Epithelial cell of esophagus (primary cell): ENCODE data around the gene PEMT.
A peak's percentile ranks its signal among the peaks of the same experiment; 100 is the strongest.

Experiments
- DNase-seq: peaks from one replicate; pipeline ENCODE4 v3.0.0; 2010; ENCODE audit warnings: low read depth
- H3K4me3 ChIP-seq: 2 replicates; pipeline ENCODE4 v1.5.1; 2011; ENCODE audit warnings: mild to moderate bottlenecking, low read length, control low read depth
- CTCF ChIP-seq: IDR thresholded peaks from 2 replicates; pipeline ENCODE4 v1.5.1; 2011; ENCODE audit warnings: low read depth, mild to moderate bottlenecking, low read length, control low read depth, inconsistent platforms; ENCODE audit not compliant: insufficient read depth; ENCODE audit errors: missing control alignments

PEMT gene

DNA sequence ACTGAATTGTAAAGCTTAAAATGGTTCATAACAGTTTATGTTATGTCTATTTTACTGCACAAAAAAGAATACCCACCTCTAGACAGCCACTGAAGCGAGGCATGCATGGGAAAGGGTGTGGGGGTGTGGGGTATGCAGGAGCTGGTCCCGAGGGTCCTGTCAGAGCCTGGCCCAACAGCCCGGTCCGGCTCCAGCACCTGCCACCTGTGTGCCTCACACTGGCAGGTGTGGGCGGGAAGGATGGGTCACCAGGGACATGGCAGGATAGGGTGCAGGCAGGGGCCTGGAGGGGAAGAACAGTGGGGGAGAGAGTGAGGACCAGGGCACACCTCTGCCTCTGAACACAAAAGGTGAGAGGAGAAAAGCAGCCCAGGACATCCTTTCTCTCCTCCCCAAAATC lies 72.6 kb downstream of the PEMT start:
- no peak overlapping the region for H3K4me3 ChIP-seq
- TF ChIP-seq CTCF = no peak
- DNase-seq = no peak

GRCh38 chr17:17518014-17518413 lies 73.5 kb downstream of the PEMT start:
- no peak for DNase-seq
- no peak overlapping the region for H3K4me3 ChIP-seq
- TF ChIP-seq CTCF = no peak

- no peak overlapping the region for H3K4me3 ChIP-seq
- DNase-seq = no peak
- no peak for TF ChIP-seq CTCF
Measured at GRCh38 chr17:17516941-17517720, 74.4 kb downstream of the PEMT start.

GRCh38 chr17:17515934-17516930 lies 75.3 kb downstream of the PEMT start:
- no peak overlapping the region for H3K4me3 ChIP-seq
- DNase-seq = peak; percentile 36
- TF ChIP-seq CTCF = no peak

DNA sequence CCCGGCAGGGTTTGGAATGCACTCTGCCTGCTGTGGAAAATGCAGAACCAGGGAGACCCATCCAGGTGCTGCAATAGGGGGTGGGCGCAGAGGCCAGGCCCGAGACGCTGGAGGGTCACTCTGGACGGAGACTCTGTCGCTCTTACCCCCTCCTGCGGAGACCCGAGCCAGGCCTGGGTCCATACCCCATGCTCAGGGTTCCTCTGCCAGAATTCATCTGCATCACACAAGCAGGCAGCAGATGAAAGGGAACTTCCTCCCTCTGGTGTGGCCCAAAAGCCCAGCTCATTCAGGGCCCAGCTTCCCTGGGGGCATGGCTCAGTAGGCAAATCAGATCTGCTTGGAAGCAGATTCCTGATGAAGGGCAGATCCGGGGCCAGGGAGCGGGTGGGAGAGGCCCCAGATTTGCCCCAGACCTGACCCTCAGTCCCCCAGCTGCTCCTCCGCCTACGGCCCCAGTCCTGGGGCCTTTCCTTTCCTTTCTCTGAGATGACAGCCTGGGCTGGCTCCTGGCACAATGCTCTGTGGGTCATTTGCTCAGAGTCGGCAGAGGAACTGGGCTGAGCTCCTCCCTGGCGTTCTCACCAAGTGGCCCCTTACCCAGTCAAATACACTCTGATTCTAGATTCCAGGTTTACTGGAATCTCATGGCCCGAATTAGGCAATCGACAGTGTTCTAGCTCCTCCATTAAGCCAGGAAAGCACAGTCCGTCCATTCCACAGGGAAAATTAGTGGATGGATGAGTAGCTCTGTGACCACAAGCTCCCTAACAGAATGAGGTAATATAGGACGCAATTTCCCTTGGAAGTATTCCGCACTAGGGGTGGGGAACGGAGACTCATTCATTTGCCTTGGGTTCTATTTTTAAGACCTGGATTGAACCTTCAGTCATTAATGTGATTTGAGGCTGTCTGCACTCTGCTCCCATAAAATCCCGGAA lies 76.2 kb downstream of the PEMT start:
- DNase-seq = no peak
- H3K4me3 ChIP-seq = no peak overlapping the region
- TF ChIP-seq CTCF = no peak

DNA sequence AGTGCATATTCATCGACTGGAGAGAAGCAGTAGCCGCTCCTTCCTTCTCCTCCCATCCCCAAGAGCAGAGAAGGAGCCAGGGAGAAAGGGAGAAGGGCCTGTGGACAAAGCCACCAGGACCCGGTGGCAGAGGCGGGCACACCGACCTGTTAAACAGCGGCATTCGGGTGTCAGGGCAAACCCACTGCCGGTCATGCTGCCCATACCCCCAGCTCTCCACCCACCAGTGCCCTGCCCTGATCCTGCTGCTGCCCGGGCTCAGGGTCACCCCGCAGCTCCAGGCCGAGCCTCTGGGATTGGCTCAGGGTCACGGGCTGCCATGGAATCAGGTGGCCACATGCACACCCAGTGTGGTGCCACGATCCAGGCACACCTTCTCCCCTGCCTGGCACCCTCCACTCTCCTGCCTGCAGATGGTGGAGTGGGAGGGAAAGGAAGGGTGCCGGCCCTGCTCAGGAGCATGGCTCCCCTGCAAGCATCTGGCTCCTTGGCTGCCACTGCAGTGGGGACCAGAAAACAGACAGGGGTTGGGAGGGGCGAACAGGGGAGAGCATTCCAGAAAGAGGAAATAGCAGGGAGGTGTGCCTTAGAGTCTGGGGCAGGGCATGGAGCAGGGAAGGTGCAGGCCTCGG lies 77.0 kb downstream of the PEMT start:
- H3K4me3 ChIP-seq = no peak overlapping the region
- no peak for TF ChIP-seq CTCF
- no peak for DNase-seq
